Esophagus squamous epithelium (tissue), 4 donors: ENCODE results near the gene CKLF.

Experiments used
- POLR2A ChIP-seq, 4 donors: fragments of 450-650 bp; IDR thresholded peaks; one replicate each; pipeline ENCODE4 v1.6.1; 2017; ENCODE audit warnings: antibody characterized with exemption in 4 of 4, mild to moderate bottlenecking in 4 of 4, moderate library complexity in 3 of 4
- TF ChIP-seq, protein P1 (sequence below), 6 experiments: fragments of 450-650 bp in 4 of 6; fragments of 200-600 bp in 2 of 6; sonication (generic) in 2 of 6; IDR thresholded peaks; one replicate each; pipeline ENCODE4 v1.5.1; 2016 to 2019; ENCODE audit warnings: antibody characterized with exemption in 6 of 6, mild to moderate bottlenecking in 4 of 6, moderate library complexity in 4 of 6

DNA sequence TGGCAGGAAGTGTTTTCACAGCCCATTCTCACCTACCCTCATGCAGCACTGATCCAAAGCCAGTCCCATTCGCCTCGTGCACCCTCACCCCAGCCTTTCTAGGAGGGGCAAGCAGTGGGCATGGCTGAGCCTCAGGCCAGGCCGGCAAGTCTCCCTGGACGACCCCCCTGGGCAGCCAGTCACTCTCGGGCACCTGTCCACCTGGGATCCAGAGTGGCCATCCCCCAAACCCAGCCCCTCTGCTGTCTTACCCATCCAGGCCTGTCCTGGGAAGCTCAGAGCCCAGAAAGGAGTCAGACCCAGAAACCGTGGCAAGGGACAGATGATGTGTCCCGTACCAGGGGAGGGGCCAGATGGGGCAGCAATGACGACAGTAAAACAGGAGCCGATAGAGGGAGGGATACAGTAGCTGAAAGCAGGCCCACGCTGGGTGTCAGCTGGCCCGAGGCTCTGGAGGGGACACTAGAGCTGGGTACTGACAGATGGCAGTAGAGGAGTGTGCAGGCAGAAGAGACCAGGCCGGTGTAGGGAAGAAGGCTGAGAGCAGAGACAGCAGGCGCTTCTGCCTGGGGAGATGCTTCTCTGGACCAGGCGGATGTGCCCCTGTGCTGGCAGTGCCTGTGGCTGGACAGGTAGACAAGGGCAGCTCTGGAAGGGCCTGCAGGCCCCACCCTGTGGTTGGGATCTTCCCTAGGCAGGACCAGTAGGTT, 57.9 kb downstream of the CKLF start:
- TF ChIP-seq, protein P1, sequence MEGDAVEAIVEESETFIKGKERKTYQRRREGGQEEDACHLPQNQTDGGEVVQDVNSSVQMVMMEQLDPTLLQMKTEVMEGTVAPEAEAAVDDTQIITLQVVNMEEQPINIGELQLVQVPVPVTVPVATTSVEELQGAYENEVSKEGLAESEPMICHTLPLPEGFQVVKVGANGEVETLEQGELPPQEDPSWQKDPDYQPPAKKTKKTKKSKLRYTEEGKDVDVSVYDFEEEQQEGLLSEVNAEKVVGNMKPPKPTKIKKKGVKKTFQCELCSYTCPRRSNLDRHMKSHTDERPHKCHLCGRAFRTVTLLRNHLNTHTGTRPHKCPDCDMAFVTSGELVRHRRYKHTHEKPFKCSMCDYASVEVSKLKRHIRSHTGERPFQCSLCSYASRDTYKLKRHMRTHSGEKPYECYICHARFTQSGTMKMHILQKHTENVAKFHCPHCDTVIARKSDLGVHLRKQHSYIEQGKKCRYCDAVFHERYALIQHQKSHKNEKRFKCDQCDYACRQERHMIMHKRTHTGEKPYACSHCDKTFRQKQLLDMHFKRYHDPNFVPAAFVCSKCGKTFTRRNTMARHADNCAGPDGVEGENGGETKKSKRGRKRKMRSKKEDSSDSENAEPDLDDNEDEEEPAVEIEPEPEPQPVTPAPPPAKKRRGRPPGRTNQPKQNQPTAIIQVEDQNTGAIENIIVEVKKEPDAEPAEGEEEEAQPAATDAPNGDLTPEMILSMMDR (IDR thresholded peaks at IDR 0.05) = no peak
- no peak for TF ChIP-seq POLR2A (IDR thresholded peaks at IDR 0.05)
